K562 (cell line): ENCODE data around the gene GORASP2. TPM values are rescaled to one million over a fixed set of nuclear protein-coding genes. Genes with fewer than 3 reads are reported as not detected.

ENCODE experiments used
- ATAC-seq: fragments of 200-7000 bp; cut with Tn5 transposase; 3 replicates; pipeline ENCODE4 v1.9.1; 2020; ENCODE audit warnings: moderate library complexity
- BruUV-seq: library from RNA; stranded (reverse); fragments of 400-500 nt; replicated peaks from 2 replicates; lab custom pipeline; 2021; lab: Mats Ljungman, UMichigan
- CTCF ChIA-PET: fragments of 300-600 bp; formaldehyde crosslinking; extraction: SDS; loops from one replicate; lab custom pipeline; 2021; ENCODE audit warnings: low intra/inter-chr PET ratio; lab: Yijun Ruan, JAX
- POLR2A ChIA-PET: fragments of 300-600, 350-650 bp; sonication (Branson Sonifier 250); formaldehyde crosslinking; extraction: SDS; loops from one replicate; lab custom pipeline; 2021; ENCODE audit warnings: antibody characterized with exemption, inconsistent platforms; lab: Yijun Ruan, JAX
- DNase-seq, 4 experiments: peaks; one replicate each; pipeline versions ENCODE4 v3.0.0 to v3.0.0-alpha.2; 2011 to 2018; ENCODE audit warnings: low spot score in 3 of 4, mixed read lengths in 3 of 4; ENCODE audit errors: extremely low read depth in 1 of 4
- FAIRE-seq: peaks from 2 replicates; lab custom pipeline; 2011; peaks lifted over from hg19 to GRCh38; lab: Jason Lieb, UNC
- H2AFZ ChIP-seq: 2 replicates; pipeline ENCODE4 v1.6.0; 2011; ENCODE audit warnings: low read depth, low read length, control low read depth, inconsistent platforms
- H3K27ac ChIP-seq: fragments of 200-600 bp; 3 replicates; pipeline ENCODE4 v1.8.0; 2011; ENCODE audit warnings: low read depth, mild to moderate bottlenecking, control low read depth, inconsistent platforms, low read length, moderate library complexity, mixed read lengths; ENCODE audit errors: extremely low read depth
- H3K27me3 ChIP-seq, 2 experiments: fragments of 300-600 bp in 1 of 2; 2 replicates in 1 of 2; 3 replicates in 1 of 2; pipeline versions ENCODE4 v1.6.0 to v1.8.0; 2011; ENCODE audit warnings: inconsistent platforms in 2 of 2, low read length in 2 of 2, mild to moderate bottlenecking in 1 of 2, mixed read lengths in 1 of 2, moderate library complexity in 1 of 2; ENCODE audit not compliant: control insufficient read depth in 2 of 2, insufficient read depth in 2 of 2
- H3K36me3 ChIP-seq: fragments of 300-600 bp; 3 replicates; pipeline ENCODE4 v1.8.0; 2011; ENCODE audit warnings: mild to moderate bottlenecking, low read length, inconsistent platforms; ENCODE audit not compliant: control insufficient read depth, insufficient read depth
- H3K4me1 ChIP-seq, 2 experiments: fragments of 200-600 bp in 1 of 2; replicated peaks in 1 of 2; 2 replicates in 1 of 2; 3 replicates in 1 of 2; pipeline versions ENCODE4 v1.5.1 to v1.8.0; 2011; ENCODE audit warnings: inconsistent platforms in 2 of 2, low read length in 2 of 2, mild to moderate bottlenecking in 1 of 2, mixed read lengths in 1 of 2, moderate library complexity in 1 of 2; ENCODE audit not compliant: control insufficient read depth in 2 of 2, insufficient read depth in 2 of 2
- H3K4me2 ChIP-seq: 2 replicates; pipeline ENCODE4 v1.6.1; 2011; ENCODE audit warnings: low read length, control low read depth, inconsistent platforms, mixed read lengths; ENCODE audit not compliant: insufficient read depth
- H3K4me3 ChIP-seq: fragments of 200-600 bp; sonication (generic), shearing (Covaris generic); 2 replicates; pipeline ENCODE4 v1.5.1; 2016; ENCODE audit warnings: control low read depth, inconsistent platforms
- H3K79me2 ChIP-seq: fragments of 200-600 bp; 3 replicates; pipeline ENCODE4 v1.8.0; 2011; ENCODE audit warnings: low read length, inconsistent platforms; ENCODE audit not compliant: control insufficient read depth, insufficient read depth
- H3K9ac ChIP-seq, 2 experiments: 2 replicates each; pipeline versions ENCODE4 v1.6.0 to v1.6.1; 2011; ENCODE audit warnings: low read depth in 2 of 2, low read length in 2 of 2, control low read depth in 1 of 2, inconsistent platforms in 1 of 2, mild to moderate bottlenecking in 1 of 2, mixed read lengths in 1 of 2; ENCODE audit not compliant: insufficient read depth in 1 of 2
- H3K9me1 ChIP-seq: one replicate; pipeline ENCODE4 v1.6.0; 2011; ENCODE audit warnings: inconsistent platforms, mild to moderate bottlenecking, low read length, moderate library complexity; ENCODE audit not compliant: control insufficient read depth, insufficient read depth
- H3K9me3 ChIP-seq: replicated peaks from 2 replicates; pipeline ENCODE4 v1.5.1; 2011; ENCODE audit warnings: low read depth, low read length, inconsistent platforms; ENCODE audit not compliant: control insufficient read depth, insufficient read depth
- H4K20me1 ChIP-seq: replicated peaks from 2 replicates; pipeline ENCODE4 v1.6.1; 2011; ENCODE audit warnings: low read length, inconsistent platforms, mixed read lengths; ENCODE audit not compliant: control insufficient read depth, insufficient read depth
- ADNP ChIP-seq: fragments of 200-800 bp; sonication (Bioruptor generic); IDR thresholded peaks from 2 replicates; pipeline ENCODE4 v1.6.1; 2016; ENCODE audit warnings: missing genetic modification characterization, missing compliant biosample characterization
- BRD4 ChIP-seq: fragments of 200-600 bp; sonication (generic); IDR thresholded peaks from 2 replicates; pipeline ENCODE4 v1.6.1; 2017; ENCODE audit warnings: inconsistent platforms
- NFATC3 ChIP-seq: fragments of 450-650 bp; IDR thresholded peaks from 2 replicates; pipeline ENCODE4 v1.6.1; 2017; ENCODE audit warnings: mild to moderate bottlenecking
- SRSF9 ChIP-seq: fragments of 200-400 bp; formaldehyde crosslinking; IDR thresholded peaks from 2 replicates; pipeline ENCODE4 v1.6.1; 2017; ENCODE audit warnings: low read depth, low read length, borderline replicate concordance
- TRIM25 ChIP-seq: fragments of 450-650 bp; IDR thresholded peaks from 2 replicates; pipeline ENCODE4 v1.7.0; 2016; ENCODE audit warnings: borderline replicate concordance
- ZNF197 ChIP-seq: fragments of 200-800 bp; sonication (Bioruptor generic); IDR thresholded peaks from 2 replicates; pipeline ENCODE4 v1.6.1; 2016; ENCODE audit warnings: low read depth, missing genetic modification characterization, missing compliant biosample characterization
- ZNF212 ChIP-seq: fragments of 450-650 bp; formaldehyde crosslinking; IDR thresholded peaks from 2 replicates; pipeline ENCODE4 v1.4.0; 2020; ENCODE audit warnings: mild to moderate bottlenecking
- WGBS: fragments of 100-300 bp; shearing (Covaris generic); methylation state at CpG from one replicate; pipeline ENCODE4 v1.1.6; 2016; ENCODE audit warnings: low coverage, mixed read lengths; ENCODE audit not compliant: insufficient coverage; ENCODE audit errors: missing lambda C conversion rate; 5-methylcytosine and 5-hydroxymethylcytosine counted together
- in situ Hi-C: fragments of 300-500 bp; cut with MboI; formaldehyde crosslinking; loops from 4 replicates; pipeline ENCODE4 v1.15.0; 2018; ENCODE audit warnings: inconsistent platforms, mixed read lengths
- intact Hi-C: fragments of 100-400 bp; cut with micrococcal nuclease; formaldehyde crosslinking; loops from 2 replicates; pipeline ENCODE4 v1.14.2; 2022
- polyA plus RNA-seq, 8 experiments: library from polyadenylated mRNA; depleted of rRNA in 4 of 8; stranded (reverse) in 5 of 8; unstranded in 3 of 8; fragments of >200 nt; fragmentation: Nextera tagmentation in 2 of 8; fragmentation: Illumina TruSeq in 1 of 8; extraction: Ambion mirVana in 2 of 8; extraction: Trizol in 1 of 8; gene quantifications; 2 replicates each; pipeline versions ENCODE4 v1.2.1 to v1.2.3, GENCODE V29; 2011 to 2014; ENCODE audit warnings: inconsistent platforms in 1 of 8, missing spikeins in 1 of 8
- total RNA-seq, 7 experiments: library from RNA; depleted of rRNA in 6 of 7; stranded (reverse); fragments of >200 nt in 6 of 7; fragmentation: Illumina TruSeq in 2 of 7; extraction: Trizol in 2 of 7; gene quantifications; 2 replicates each; pipeline versions ENCODE4 v1.2.1 to v1.2.3, GENCODE V29; 2011 to 2021; ENCODE audit warnings: low replicate concordance in 1 of 7

GORASP2 gene
- total and polyA plus RNA-seq, 9 of the 15 experiments (the other 6 are each of a cell fraction or from before 2014, with no cell fraction given), result 27.4 to 180 (median 59.6) TPM

GRCh38 chr2:170886386-170886785, 42.7 kb upstream of the GORASP2 start:
- H3K27ac ChIP-seq, result no peak overlapping the region
- 8% methylated on average over 1 of the region's 1 CpG for WGBS
- ATAC-seq (no peak), FAIRE-seq (no peak), DNase-seq (no peak)
- CTCF ChIA-PET, result no interaction called here
- H3K27me3 ChIP-seq, result peaks cover 29 to 31% of the 10 kb centered on the region in 2 experiments; a peak in 4 of 5 replicates
- POLR2A ChIA-PET, result interaction anchor here (1.8 kb wide), 1 partner anchor 9 kb away, joined by 6 read pairs; no protein-coding TSS in a partner anchor
- H3K4me1 ChIP-seq, result no peaks in the 10 kb centered on the region
- no peak overlapping the region for H3K4me3 ChIP-seq
- in situ Hi-C loops (no loop called here), intact Hi-C loops (no loop called here)
- TF ChIP-seq BRD4, result no peak
- TF ChIP-seq NFATC3, result no peak
- H3K9me3 ChIP-seq, result no peaks in the 10 kb centered on the region
- H3K9me1 ChIP-seq, result no peaks in the 10 kb centered on the region
- H3K36me3 ChIP-seq, result no peaks in the 10 kb centered on the region
- H4K20me1 ChIP-seq, result no peaks in the 10 kb centered on the region
- H3K4me2 ChIP-seq, result no peak overlapping the region
- H3K79me2 ChIP-seq, result no peaks in the 10 kb centered on the region
- no peak overlapping the region for H2AFZ ChIP-seq
- H3K9ac ChIP-seq, result no peak overlapping the region
- no TSS peak for BruUV-seq

GRCh38 chr2:170887496-170887895, 41.6 kb upstream of the GORASP2 start:
- Histone ChIP-seq H3K4me1 (no peaks in the 10 kb centered on the region), H3K9me3 (no peaks in the 10 kb centered on the region), H3K27ac (no peak overlapping the region), H3K36me3 (no peaks in the 10 kb centered on the region), H3K4me2 (no peak overlapping the region), H3K79me2 (no peaks in the 10 kb centered on the region), H3K9me1 (no peaks in the 10 kb centered on the region), H3K4me3 (no peak overlapping the region), H3K9ac (no peak overlapping the region), H2AFZ (no peak overlapping the region)
- BruUV-seq, result no TSS peak
- intact Hi-C loops, result no loop called here
- CTCF ChIA-PET, result no interaction called here
- POLR2A ChIA-PET, result interaction anchor here (0.6 to 0.8 kb wide), 2 partner anchors 10 to 12 kb away, joined by 3 read pairs; no protein-coding TSS in a partner anchor
- ATAC-seq, result no peak
- no peak for DNase-seq
- in situ Hi-C loops, result no loop called here
- TF ChIP-seq ZNF212 (CRISPR knock-in tag) (no peak), ADNP (tag) (no peak), TRIM25 (no peak), ZNF197 (no peak), SRSF9 (no peak)
- TF ChIP-seq, all 486 proteins: peak for 0
- FAIRE-seq, result no peak
- H3K27me3 ChIP-seq, result peaks cover 22 to 29% of the 10 kb centered on the region in 2 experiments; a peak in 4 of 5 replicates
- no peaks in the 10 kb centered on the region for H4K20me1 ChIP-seq
